OCI-LY1 (cell line): ENCODE data around the gene RYR1.

Experiments used
- H2AFZ ChIP-seq: fragments of 200-600 bp; sonication (generic), shearing (Covaris generic); 2 replicates; pipeline ENCODE4 v1.6.0; 2014; ENCODE audit warnings: antibody characterized with exemption, mild to moderate bottlenecking, low read length
- H3F3A ChIP-seq: fragments of 200-600 bp; sonication (generic), shearing (Covaris generic); 2 replicates; pipeline ENCODE4 v1.6.0; 2014; ENCODE audit warnings: mild to moderate bottlenecking, antibody characterized with exemption, low read length, moderate library complexity; ENCODE audit not compliant: insufficient read depth
- H3K27ac ChIP-seq: fragments of 200-600 bp; sonication (generic); 2 replicates; pipeline ENCODE4 v1.5.1; 2014; ENCODE audit warnings: low read length, mixed run types, mild to moderate bottlenecking, low read depth; ENCODE audit not compliant: poor library complexity, severe bottlenecking
- H3K27me3 ChIP-seq: fragments of 200-600 bp; sonication (generic); 2 replicates; pipeline ENCODE4 v1.6.0; 2014; ENCODE audit warnings: antibody characterized with exemption, mild to moderate bottlenecking, low read length, moderate library complexity; ENCODE audit not compliant: insufficient read depth
- H3K36me3 ChIP-seq: fragments of 200-600 bp; sonication (generic); 2 replicates; pipeline ENCODE4 v1.6.1; 2014; ENCODE audit warnings: mild to moderate bottlenecking, antibody characterized with exemption, low read length, moderate library complexity, mixed read lengths; ENCODE audit not compliant: insufficient read depth
- H3K4me1 ChIP-seq: fragments of 200-600 bp; sonication (generic); 2 replicates; pipeline ENCODE4 v1.5.1; 2014; ENCODE audit warnings: mild to moderate bottlenecking, low read length, moderate library complexity; ENCODE audit not compliant: insufficient read depth, severe bottlenecking
- H3K4me2 ChIP-seq: fragments of 200-600 bp; sonication (generic), shearing (Covaris generic); 2 replicates; pipeline ENCODE4 v1.6.1; 2014; ENCODE audit warnings: low read length
- H3K4me3 ChIP-seq: fragments of 200-600 bp; sonication (generic); 2 replicates; pipeline ENCODE4 v1.5.1; 2014; ENCODE audit warnings: low read length, low read depth, mild to moderate bottlenecking, mixed read lengths; ENCODE audit not compliant: poor library complexity, severe bottlenecking
- H3K79me2 ChIP-seq: fragments of 200-600 bp; shearing (Covaris generic); 2 replicates; pipeline ENCODE4 v1.6.1; 2016; ENCODE audit warnings: mixed run types, low read length, mixed read lengths; ENCODE audit not compliant: insufficient read depth
- H3K9ac ChIP-seq: fragments of 200-600 bp; sonication (generic), shearing (Covaris generic); 2 replicates; pipeline ENCODE4 v1.6.1; 2014; ENCODE audit warnings: mild to moderate bottlenecking, low read length, mixed read lengths
- H3K9me2 ChIP-seq: fragments of 200-600 bp; sonication (generic), shearing (Covaris generic); 2 replicates; pipeline ENCODE4 v1.6.1; 2014; ENCODE audit warnings: low read depth, mild to moderate bottlenecking, low read length, mixed read lengths
- H3K9me3 ChIP-seq: fragments of 200-600 bp; shearing (Covaris generic); 2 replicates; pipeline ENCODE4 v1.6.1; 2014; ENCODE audit warnings: low read length, mixed read lengths
- H4K20me1 ChIP-seq: fragments of 200-600 bp; sonication (generic), shearing (Covaris generic); 2 replicates; pipeline ENCODE4 v1.6.0; 2016; ENCODE audit warnings: mild to moderate bottlenecking, low read length; ENCODE audit not compliant: insufficient read depth
- EZH2 ChIP-seq: fragments of 200-600 bp; sonication (generic), shearing (Covaris generic); IDR thresholded peaks from 2 replicates; pipeline ENCODE4 v1.8.0; 2017; ENCODE audit warnings: borderline replicate concordance, mixed run types, mild to moderate bottlenecking, antibody characterized with exemption, low read length, moderate library complexity, mixed read lengths
- TF ChIP-seq, protein P1 (sequence below): fragments of 200-600 bp; sonication (generic), shearing (Covaris generic); IDR thresholded peaks from 2 replicates; pipeline ENCODE4 v1.5.1; 2017; ENCODE audit warnings: mild to moderate bottlenecking, antibody characterized with exemption, low read length, moderate library complexity, mixed read lengths

Gene RYR1

DNA sequence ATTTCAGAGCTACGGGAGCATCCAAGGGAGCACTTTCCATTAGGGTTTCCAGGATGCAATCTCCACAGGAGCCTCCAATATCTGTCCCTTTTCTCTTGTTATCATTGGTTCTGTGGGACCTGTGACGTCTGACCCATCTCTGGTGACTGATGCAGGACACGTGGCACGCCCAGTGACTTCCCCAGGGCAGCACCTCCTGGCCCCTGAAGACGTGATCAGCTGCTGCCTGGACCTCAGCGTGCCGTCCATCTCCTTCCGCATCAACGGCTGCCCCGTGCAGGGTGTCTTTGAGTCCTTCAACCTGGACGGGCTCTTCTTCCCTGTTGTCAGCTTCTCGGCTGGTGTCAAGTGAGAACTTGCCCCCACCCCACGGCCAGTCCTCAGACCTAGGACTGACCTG is 25.5 kb downstream of the RYR1 start:
- TF ChIP-seq, protein P1, sequence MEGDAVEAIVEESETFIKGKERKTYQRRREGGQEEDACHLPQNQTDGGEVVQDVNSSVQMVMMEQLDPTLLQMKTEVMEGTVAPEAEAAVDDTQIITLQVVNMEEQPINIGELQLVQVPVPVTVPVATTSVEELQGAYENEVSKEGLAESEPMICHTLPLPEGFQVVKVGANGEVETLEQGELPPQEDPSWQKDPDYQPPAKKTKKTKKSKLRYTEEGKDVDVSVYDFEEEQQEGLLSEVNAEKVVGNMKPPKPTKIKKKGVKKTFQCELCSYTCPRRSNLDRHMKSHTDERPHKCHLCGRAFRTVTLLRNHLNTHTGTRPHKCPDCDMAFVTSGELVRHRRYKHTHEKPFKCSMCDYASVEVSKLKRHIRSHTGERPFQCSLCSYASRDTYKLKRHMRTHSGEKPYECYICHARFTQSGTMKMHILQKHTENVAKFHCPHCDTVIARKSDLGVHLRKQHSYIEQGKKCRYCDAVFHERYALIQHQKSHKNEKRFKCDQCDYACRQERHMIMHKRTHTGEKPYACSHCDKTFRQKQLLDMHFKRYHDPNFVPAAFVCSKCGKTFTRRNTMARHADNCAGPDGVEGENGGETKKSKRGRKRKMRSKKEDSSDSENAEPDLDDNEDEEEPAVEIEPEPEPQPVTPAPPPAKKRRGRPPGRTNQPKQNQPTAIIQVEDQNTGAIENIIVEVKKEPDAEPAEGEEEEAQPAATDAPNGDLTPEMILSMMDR = no peak
- TF ChIP-seq EZH2 = no peak
- H3K36me3 ChIP-seq = no peaks in the 10 kb centered on the region
- no peaks in the 10 kb centered on the region for H3K9me3 ChIP-seq
- no peaks in the 10 kb centered on the region for H3F3A ChIP-seq
- no peaks in the 10 kb centered on the region for H3K4me1 ChIP-seq
- H3K27ac ChIP-seq = no peak overlapping the region
- H4K20me1 ChIP-seq = no peaks in the 10 kb centered on the region
- H3K9ac ChIP-seq = no peak overlapping the region
- H3K4me2 ChIP-seq = no peak overlapping the region
- no peaks in the 10 kb centered on the region for H3K79me2 ChIP-seq
- H3K4me3 ChIP-seq = no peak overlapping the region
- H3K27me3 ChIP-seq = peaks cover 5% of the 10 kb centered on the region; the same call in 1 of the 2 replicates
- no peak overlapping the region for H2AFZ ChIP-seq
- no peaks in the 10 kb centered on the region for H3K9me2 ChIP-seq

DNA sequence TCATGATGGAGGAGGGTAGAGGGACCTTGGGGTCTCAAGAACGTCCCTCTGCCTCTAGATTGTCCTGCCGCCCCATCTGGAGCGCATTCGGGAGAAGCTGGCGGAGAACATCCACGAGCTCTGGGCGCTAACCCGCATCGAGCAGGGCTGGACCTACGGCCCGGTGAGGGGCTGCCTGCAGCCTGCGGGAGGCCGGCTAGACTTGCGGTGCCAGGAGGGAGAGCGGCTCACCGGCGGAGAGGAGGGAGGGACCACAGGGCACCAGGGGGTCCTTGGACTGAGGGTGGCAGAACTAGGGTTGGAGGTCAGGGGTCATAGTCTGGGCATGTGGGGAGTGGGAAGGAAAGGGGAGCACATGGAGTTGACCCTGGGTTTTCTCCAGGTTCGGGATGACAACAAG is 29.9 kb downstream of the RYR1 start:
- H3K27me3 ChIP-seq = peaks cover 5% of the 10 kb centered on the region; the same call in 1 of the 2 replicates
- TF ChIP-seq, protein P1 = no peak
- TF ChIP-seq EZH2 = no peak

DNA sequence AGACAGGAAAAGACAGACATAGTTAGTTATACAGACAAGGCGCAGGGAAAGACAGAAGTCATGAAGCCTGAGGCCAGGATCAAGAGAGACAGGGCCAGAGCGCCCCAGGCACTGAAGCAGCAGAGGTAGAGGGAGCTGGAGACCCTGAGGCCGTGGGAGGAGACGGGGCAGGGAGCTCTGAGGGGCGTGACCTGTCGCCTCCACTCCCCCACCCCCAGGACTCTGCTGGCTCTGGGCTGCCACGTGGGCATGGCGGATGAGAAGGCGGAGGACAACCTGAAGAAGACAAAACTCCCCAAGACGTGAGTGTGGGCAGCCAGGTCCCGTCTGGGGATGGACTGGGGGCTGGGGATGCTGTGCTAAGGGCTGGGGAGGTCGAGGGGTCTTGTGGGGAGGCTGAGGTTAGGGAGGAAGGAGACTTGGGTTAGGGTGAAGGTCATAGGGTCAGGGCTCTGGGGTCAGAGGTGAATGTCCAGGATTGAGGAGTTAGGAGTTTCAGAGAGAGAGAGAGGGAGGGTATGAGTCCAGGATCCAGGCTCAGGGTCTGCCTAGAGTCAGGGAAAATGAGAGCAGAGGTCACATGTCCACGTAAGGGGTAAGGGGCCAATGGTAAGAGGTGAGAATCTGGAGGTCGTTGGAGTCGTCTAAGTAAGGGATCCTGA is 31.1 kb downstream of the RYR1 start:
- TF ChIP-seq, protein P1 = no peak
- no peak for TF ChIP-seq EZH2
- Histone ChIP-seq H3F3A (no peaks in the 10 kb centered on the region), H3K4me3 (no peak overlapping the region), H3K27me3 (peaks cover 5% of the 10 kb centered on the region; the same call in 1 of the 2 replicates), H3K4me1 (no peaks in the 10 kb centered on the region), H3K79me2 (no peaks in the 10 kb centered on the region), H3K9me2 (no peaks in the 10 kb centered on the region), H4K20me1 (no peaks in the 10 kb centered on the region), H2AFZ (no peak overlapping the region), H3K36me3 (no peaks in the 10 kb centered on the region), H3K9me3 (no peaks in the 10 kb centered on the region), H3K4me2 (no peak overlapping the region), H3K27ac (no peak overlapping the region), H3K9ac (no peak overlapping the region)

More for the DNA sequence above, 29.9 kb downstream of the RYR1 start:
- H2AFZ ChIP-seq = no peak overlapping the region
- H3K4me2 ChIP-seq = no peak overlapping the region
- no peaks in the 10 kb centered on the region for H3F3A ChIP-seq
- H3K9me2 ChIP-seq = no peaks in the 10 kb centered on the region
- H4K20me1 ChIP-seq = no peaks in the 10 kb centered on the region
- H3K36me3 ChIP-seq = no peaks in the 10 kb centered on the region
- H3K9ac ChIP-seq = no peak overlapping the region
- H3K79me2 ChIP-seq = no peaks in the 10 kb centered on the region
- H3K27ac ChIP-seq = no peak overlapping the region
- no peak overlapping the region for H3K4me3 ChIP-seq
- H3K9me3 ChIP-seq = no peaks in the 10 kb centered on the region
- no peaks in the 10 kb centered on the region for H3K4me1 ChIP-seq
